Omental fat pad (tissue), 4 donors: Measurements from ENCODE around the gene ASF1B. TPM values are rescaled to one million over a fixed set of nuclear protein-coding genes. Genes with fewer than 3 reads are reported as not detected.

Experiments
- ATAC-seq: fragments of 150-250 bp; one replicate; pipeline ENCODE4 v1.9.1; 2016; ENCODE audit warnings: mild to moderate bottlenecking, moderate library complexity; ENCODE audit not compliant: low FRiP score
- DNase-seq: peaks from one replicate; pipeline ENCODE4 v3.0.0-alpha.2; 2019; ENCODE audit warnings: low spot score
- CTCF ChIP-seq, 3 donors: fragments of 450-650 bp; IDR thresholded peaks; one replicate each; pipeline ENCODE4 v1.5.1; 2016 to 2017; ENCODE audit warnings: antibody characterized with exemption in 3 of 3, mild to moderate bottlenecking in 3 of 3, moderate library complexity in 2 of 3
- total RNA-seq, 4 donors: library from RNA; depleted of rRNA; stranded (reverse); fragments of >200 nt; gene quantifications; one replicate each; pipeline ENCODE4 v1.1.0, GENCODE V29; 2016

The ASF1B gene
- total RNA-seq, 4 donors from 2014 or later, result 0.37 to 2.5 (median 0.95) TPM; not detected in 1

GRCh38 chr19:14101003-14101545 lies 35.3 kb downstream of the ASF1B start:
- no peak for TF ChIP-seq CTCF (IDR thresholded peaks at IDR 0.05)
- DNase-seq, result no peak
- ATAC-seq, result no peak

GRCh38 chr19:14097532-14098151 lies 38.7 kb downstream of the ASF1B start:
- DNase-seq (no peak), ATAC-seq (peak; percentile 22)
- TF ChIP-seq CTCF (IDR thresholded peaks at IDR 0.05), result no peak

GRCh38 chr19:14096272-14096992 lies 40.0 kb downstream of the ASF1B start:
- TF ChIP-seq CTCF (IDR thresholded peaks at IDR 0.05), result no peak
- DNase-seq (no peak), ATAC-seq (no peak)

- no peak for TF ChIP-seq CTCF (IDR thresholded peaks at IDR 0.05)
- ATAC-seq, result no peak
- DNase-seq, result no peak
Measured at GRCh38 chr19:14094854-14095253, 41.5 kb downstream of the ASF1B start.

GRCh38 chr19:14093117-14093823 lies 43.1 kb downstream of the ASF1B start:
- no peak for TF ChIP-seq CTCF (IDR thresholded peaks at IDR 0.05)
- ATAC-seq (no peak), DNase-seq (no peak)

- no peak for TF ChIP-seq CTCF (IDR thresholded peaks at IDR 0.05)
- no peak for ATAC-seq
- DNase-seq, result no peak
Measured at GRCh38 chr19:14091813-14092462, 44.5 kb downstream of the ASF1B start.
